Kidney epithelial cell (primary cell): ENCODE results near the gene WDR55. TPM values are rescaled to one million over a fixed set of nuclear protein-coding genes. Genes with fewer than 3 reads are reported as not detected.
A peak's percentile ranks its signal among the peaks of the same experiment; 100 is the strongest.
"Not testable (repeated sequence)": the region's sequence is repeated elsewhere in the genome, so short reads cannot be mapped to it uniquely, and the experiment has no call there.

Source experiments
- DNase-seq: peaks from one replicate; pipeline ENCODE4 v3.0.0-alpha.2; 2010; ENCODE audit warnings: low read depth
- H3K27me3 ChIP-seq: 2 replicates; pipeline ENCODE4 v1.6.0; 2011; ENCODE audit warnings: low read length; ENCODE audit not compliant: control insufficient read depth, insufficient read depth
- H3K36me3 ChIP-seq: 2 replicates; pipeline ENCODE4 v1.5.1; 2011; ENCODE audit warnings: low read length; ENCODE audit not compliant: control insufficient read depth, insufficient read depth
- H3K4me3 ChIP-seq: 2 replicates; pipeline ENCODE4 v1.5.1; 2011; ENCODE audit warnings: low read depth, mild to moderate bottlenecking, control low read depth, low read length
- CTCF ChIP-seq: IDR thresholded peaks from 2 replicates; pipeline ENCODE4 v1.5.1; 2011; ENCODE audit warnings: mild to moderate bottlenecking, moderate library complexity, low read length, control low read depth, inconsistent platforms; ENCODE audit not compliant: insufficient read depth, poor library complexity, severe bottlenecking
- total RNA-seq: library from RNA; depleted of rRNA; stranded (reverse); fragments of >200 nt; gene quantifications from 2 replicates; pipeline ENCODE4 v1.2.3, GENCODE V29; 2015

The WDR55 gene
- total RNA-seq = 20.1 and 22.5 TPM in 2 replicates

- peaks cover 3% of the 10 kb centered on the region for H3K36me3 ChIP-seq
- no peak for TF ChIP-seq CTCF
- peak; percentile 50 for DNase-seq
- H3K27me3 ChIP-seq = no peaks in the 10 kb centered on the region
- H3K4me3 ChIP-seq = peak within 1 kb of the TSS; percentile 92
Measured at GRCh38 chr5:140664359-140665119, at the start of gene WDR55. Gene WDR55, plus strand, starts transcription at chr5:140664904. Its CDS starts 9 bp downstream, at chr5:140664913.

GRCh38 chr5:140622301-140622700 lies 42.4 kb upstream of the WDR55 start:
- DNase-seq = no peak
- H3K27me3 ChIP-seq = peaks cover 2% of the 10 kb centered on the region
- no peak for TF ChIP-seq CTCF

GRCh38 chr5:140623061-140623460 lies 41.6 kb upstream of the WDR55 start:
- not testable (repeated sequence) for H3K4me3 ChIP-seq, DNase-seq, H3K36me3 ChIP-seq, H3K27me3 ChIP-seq

More at GRCh38 chr5:140622301-140622700, 42.4 kb upstream of the WDR55 start:
- Histone ChIP-seq H3K4me3 (no peak overlapping the region), H3K36me3 (no peaks in the 10 kb centered on the region)

DNA sequence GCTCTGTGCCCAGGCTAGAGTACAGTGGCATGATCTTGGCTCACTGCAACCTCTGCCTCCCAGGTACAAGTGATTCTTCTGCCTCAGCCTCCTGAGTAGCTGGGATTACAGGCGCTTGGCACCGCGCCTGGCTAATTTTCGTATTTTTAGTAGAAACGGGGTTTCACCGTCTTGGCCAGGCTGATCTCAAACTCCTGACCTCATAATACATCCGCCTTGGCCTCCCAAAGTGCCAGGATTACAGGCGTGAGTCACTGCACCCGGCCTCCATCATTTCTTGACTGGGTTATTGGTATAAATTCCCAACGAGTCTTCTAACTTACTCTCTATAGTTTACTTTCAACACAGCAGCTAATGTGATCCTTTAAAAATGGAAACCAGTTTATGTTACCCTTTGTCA lies 39.8 kb upstream of the WDR55 start:
- not testable (repeated sequence) for H3K27me3 ChIP-seq, DNase-seq

DNA sequence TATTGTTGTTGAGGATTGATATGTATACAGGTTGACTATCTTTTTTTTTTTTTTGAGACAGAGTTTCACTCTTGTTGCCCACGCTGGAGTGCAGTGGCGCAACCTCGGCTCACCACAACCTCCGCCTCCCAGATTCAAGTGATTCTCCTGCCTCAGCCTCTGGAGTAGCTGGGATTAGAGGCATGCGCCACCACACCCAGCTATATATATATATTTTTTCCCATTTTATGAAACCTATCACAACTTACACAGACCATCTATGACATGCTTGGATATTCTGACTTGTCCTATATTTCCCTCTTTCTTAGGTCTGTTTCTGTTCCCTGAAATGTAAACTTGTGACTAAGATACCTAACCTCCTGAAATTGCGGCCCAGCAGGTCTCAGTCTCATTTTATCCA lies 36.7 kb upstream of the WDR55 start:
- TF ChIP-seq CTCF = no peak
- H3K27me3 ChIP-seq = peaks cover 18% of the 10 kb centered on the region
- no peak overlapping the region for H3K4me3 ChIP-seq
- DNase-seq = no peak
- H3K36me3 ChIP-seq = no peaks in the 10 kb centered on the region

More for the DNA sequence above, 39.8 kb upstream of the WDR55 start:
- not testable (repeated sequence) for H3K36me3 ChIP-seq, H3K4me3 ChIP-seq

GRCh38 chr5:140628711-140629110 lies 36.0 kb upstream of the WDR55 start:
- Histone ChIP-seq H3K27me3 (peaks cover 20% of the 10 kb centered on the region), H3K4me3 (no peak overlapping the region), H3K36me3 (no peaks in the 10 kb centered on the region)
- no peak for DNase-seq
- no peak for TF ChIP-seq CTCF
